ENCODE results near the gene ARSG. TPM values are rescaled to one million over a fixed set of nuclear protein-coding genes. Genes with fewer than 3 reads are reported as not detected.
A peak's percentile ranks its signal among the peaks of the same experiment; 100 is the strongest.
"Not testable (repeated sequence)": the region's sequence is repeated elsewhere in the genome, so short reads cannot be mapped to it uniquely, and the experiment has no call there.

The ARSG gene
- total RNA-seq: 3.4 TPM

- ATAC-seq (peak; percentile 71), DNase-seq (ENCODE audit: low spot score) (peak; percentile 58)
Measured at GRCh38 chr17:68290955-68291835, at the start of gene ARSG, which contains the start of gene SLC16A6. Gene ARSG, plus strand, starts transcription at chr17:68291495. Its CDS starts 15,999 bp downstream, at chr17:68307494. Gene SLC16A6, minus strand, starts transcription at chr17:68291127. Its CDS starts 12,807 bp downstream, at chr17:68278320.

GRCh38 chr17:68246271-68247028 lies 44.8 kb upstream of the ARSG start:
- peak; percentile 47 for DNase-seq (ENCODE audit: low spot score)
- no peak for ATAC-seq

- peak; percentile 98 for ATAC-seq
Measured at GRCh38 chr17:68247445-68248198, 43.7 kb upstream of the ARSG start, which contains the start of gene AMZ2. Gene AMZ2, plus strand, starts transcription at chr17:68248043. Its CDS starts 2,145 bp downstream, at chr17:68250188.

GRCh38 chr17:68248199-68248825 lies 43.0 kb upstream of the ARSG start:
- ATAC-seq (peak; percentile 45), DNase-seq (ENCODE audit: low spot score) (no peak)

More at GRCh38 chr17:68247445-68248198, 43.7 kb upstream of the ARSG start, which contains the start of gene AMZ2:
- peak; percentile 97 for DNase-seq (ENCODE audit: low spot score)

- ATAC-seq (no peak), DNase-seq (ENCODE audit: low spot score) (no peak)
Measured at GRCh38 chr17:68248891-68249290, 42.4 kb upstream of the ARSG start.

- no peak for ATAC-seq
Measured at GRCh38 chr17:68249354-68249765, 41.9 kb upstream of the ARSG start.

GRCh38 chr17:68253426-68253825 lies 37.9 kb upstream of the ARSG start:
- DNase-seq (ENCODE audit: low spot score): peak; percentile 30
- ATAC-seq: not testable (repeated sequence)

More at GRCh38 chr17:68249354-68249765, 41.9 kb upstream of the ARSG start:
- DNase-seq (ENCODE audit: low spot score): peak; percentile 40

GRCh38 chr17:68255151-68255550 lies 36.1 kb upstream of the ARSG start:
- DNase-seq (ENCODE audit: low spot score): no peak
- ATAC-seq: peak; percentile 4

GRCh38 chr17:68255731-68256538 lies 35.4 kb upstream of the ARSG start:
- ATAC-seq (peak; percentile 78), DNase-seq (ENCODE audit: low spot score) (peak; percentile 76)

- ATAC-seq; DNase-seq (ENCODE audit: low spot score): not testable (repeated sequence)
Measured at GRCh38 chr17:68256701-68257100, 34.6 kb upstream of the ARSG start.

GRCh38 chr17:68257934-68258333 lies 33.4 kb upstream of the ARSG start:
- DNase-seq (ENCODE audit: low spot score) (no peak), ATAC-seq (no peak)

- ATAC-seq (peak; percentile 83), DNase-seq (ENCODE audit: low spot score) (peak; percentile 74)
Measured at GRCh38 chr17:68258890-68259647, 32.2 kb upstream of the ARSG start.

GRCh38 chr17:68259648-68259951 lies 31.7 kb upstream of the ARSG start:
- not testable (repeated sequence) for ATAC-seq

GRCh38 chr17:68260051-68260762 lies 31.1 kb upstream of the ARSG start:
- no peak for DNase-seq (ENCODE audit: low spot score)
- no peak for ATAC-seq

More at GRCh38 chr17:68259648-68259951, 31.7 kb upstream of the ARSG start:
- DNase-seq (ENCODE audit: low spot score): not testable (repeated sequence)

- ATAC-seq: not testable (repeated sequence)
Measured at GRCh38 chr17:68262467-68262866, 28.8 kb upstream of the ARSG start.

GRCh38 chr17:68263101-68263681 lies 28.1 kb upstream of the ARSG start:
- peak; percentile 80 for ATAC-seq
- DNase-seq (ENCODE audit: low spot score): not testable (repeated sequence)

More at GRCh38 chr17:68262467-68262866, 28.8 kb upstream of the ARSG start:
- not testable (repeated sequence) for DNase-seq (ENCODE audit: low spot score)

GRCh38 chr17:68265833-68266232 lies 25.5 kb upstream of the ARSG start:
- DNase-seq (ENCODE audit: low spot score): peak; percentile 64
- peak; percentile 87 for ATAC-seq
